Forelimb muscle (tissue), 1 donor: ENCODE measurements around the gene ODF2. TPM values are rescaled to one million over a fixed set of nuclear protein-coding genes. Genes with fewer than 3 reads are reported as not detected.
"Not testable (repeated sequence)": the region's sequence is repeated elsewhere in the genome, so short reads cannot be mapped to it uniquely, and the experiment has no call there.

Experiments used
- DNase-seq: peaks from one replicate; pipeline ENCODE4 v3.0.0-alpha.2; 2013; ENCODE audit warnings: low read depth
- polyA plus RNA-seq: library from polyadenylated mRNA; unstranded; fragments of 120-200 nt; gene quantifications from one replicate; pipeline ENCODE4 v1.2.1, GENCODE V29; 2013; ENCODE audit not compliant: insufficient read length

Gene ODF2
- 25.0 TPM for polyA plus RNA-seq

DNA sequence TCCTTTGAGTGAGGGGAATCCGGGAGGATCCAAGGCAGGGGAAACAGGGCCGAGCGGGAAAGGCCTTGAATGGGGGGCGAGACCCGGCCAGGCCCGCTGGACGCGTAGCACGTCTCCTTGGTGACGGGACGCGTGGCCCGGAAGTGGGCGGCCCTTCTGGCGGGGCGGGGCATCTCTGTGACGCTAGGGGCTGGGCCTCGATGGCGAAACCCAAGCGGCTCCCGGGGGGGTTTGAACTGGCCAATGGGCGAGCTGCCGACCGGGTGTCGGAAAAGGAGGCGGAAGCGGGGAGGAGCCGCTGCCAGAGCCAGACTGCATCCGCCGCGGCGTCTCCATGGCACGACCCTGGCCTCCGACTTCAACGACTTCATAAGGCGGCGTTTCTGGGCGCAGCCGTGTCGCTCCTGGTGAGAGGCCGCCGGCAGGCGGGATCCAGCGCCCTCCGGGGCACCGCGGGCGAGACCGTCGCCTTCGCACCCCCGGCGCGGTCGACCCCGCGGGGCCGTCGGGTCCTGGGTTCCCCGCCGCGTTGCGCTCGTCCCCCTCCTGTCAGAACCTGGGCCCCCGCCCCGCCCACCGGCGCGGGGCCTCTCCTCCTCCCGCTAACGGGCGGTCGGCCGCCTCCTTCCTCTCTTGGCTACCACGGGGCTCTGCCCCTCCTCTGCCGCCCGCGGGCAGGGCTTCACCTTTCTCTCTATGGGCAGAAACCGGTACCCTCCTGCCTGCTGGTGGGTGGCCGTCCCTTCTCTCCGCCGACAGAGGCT, at the start of gene ODF2:
TSS of gene ODF2 (plus strand) at position 158 of the 764 bp plus-strand sequence. CDS start at position 244, 86 bp downstream.
- DNase-seq: peak; percentile 77

DNA sequence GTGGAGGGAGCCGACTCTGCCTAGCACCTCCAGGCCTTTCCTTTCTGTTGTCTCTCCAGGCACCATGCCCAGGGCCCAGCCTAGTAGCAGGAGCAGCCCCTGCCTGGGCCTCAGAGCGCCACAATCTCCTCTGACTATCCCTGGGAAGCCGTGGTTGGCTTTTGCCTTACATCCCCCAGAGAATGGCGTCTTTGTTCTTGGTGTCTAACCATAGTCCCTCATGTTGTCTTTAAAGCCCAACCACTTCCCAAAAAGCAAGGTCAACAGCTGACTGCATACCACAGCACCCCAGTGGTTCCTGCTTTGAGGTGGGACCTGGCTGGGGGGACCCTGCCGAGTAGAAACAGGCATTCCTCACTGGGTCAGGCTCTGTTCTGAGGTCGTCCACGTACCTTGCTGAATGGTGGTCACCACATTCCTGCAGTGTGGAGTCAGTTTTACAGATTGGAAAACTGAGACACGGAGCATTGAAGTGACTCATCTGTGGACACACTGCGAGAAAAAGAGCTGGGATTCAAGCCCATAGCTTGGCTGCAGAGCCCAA, 48.9 kb upstream of the ODF2 start:
- no peak for DNase-seq

DNA sequence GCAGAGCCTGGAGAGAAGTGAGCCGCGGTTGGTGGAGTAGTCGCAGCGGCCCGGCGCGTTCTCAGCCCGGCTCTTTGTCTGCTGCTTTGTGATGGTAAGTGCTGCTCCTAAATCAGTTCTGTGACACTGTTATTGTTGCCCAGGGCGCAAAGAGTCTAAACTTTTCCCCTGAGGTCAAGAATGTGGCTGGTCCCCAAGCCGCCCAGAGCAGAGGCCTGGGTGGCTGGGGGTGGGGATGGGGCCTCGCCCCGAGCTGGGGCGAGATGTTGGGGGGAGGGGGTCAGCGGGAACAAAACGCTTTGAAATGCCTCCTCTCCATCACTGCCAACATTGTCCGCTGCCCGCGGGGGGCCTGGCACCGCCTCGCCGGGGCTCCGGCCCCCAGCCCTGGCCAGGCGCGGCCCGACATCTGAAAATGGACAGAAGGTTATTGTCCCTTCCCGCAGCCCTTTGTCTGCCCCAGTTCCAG, 46.8 kb upstream of the ODF2 start:
- no peak for DNase-seq

DNA sequence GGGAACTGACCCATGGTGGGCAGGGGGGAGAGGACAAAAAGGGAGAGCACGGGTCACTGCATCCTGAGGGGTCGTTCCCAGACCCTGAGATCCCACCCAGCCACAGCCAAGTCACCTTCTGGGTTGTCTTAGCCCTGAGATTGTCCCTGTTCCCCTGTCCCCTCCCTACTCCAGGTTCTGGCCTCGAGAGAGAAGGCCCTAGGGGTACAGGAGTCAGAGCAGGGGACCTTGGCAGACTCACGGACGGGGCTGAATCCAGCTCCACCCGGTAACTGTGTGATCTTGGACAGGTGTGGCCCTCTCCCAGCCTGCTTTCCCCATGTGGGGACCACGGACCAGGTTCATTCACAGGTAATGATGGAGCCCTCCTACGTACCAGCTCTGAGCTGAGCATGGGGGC, 46.4 kb upstream of the ODF2 start:
- DNase-seq: no peak

DNA sequence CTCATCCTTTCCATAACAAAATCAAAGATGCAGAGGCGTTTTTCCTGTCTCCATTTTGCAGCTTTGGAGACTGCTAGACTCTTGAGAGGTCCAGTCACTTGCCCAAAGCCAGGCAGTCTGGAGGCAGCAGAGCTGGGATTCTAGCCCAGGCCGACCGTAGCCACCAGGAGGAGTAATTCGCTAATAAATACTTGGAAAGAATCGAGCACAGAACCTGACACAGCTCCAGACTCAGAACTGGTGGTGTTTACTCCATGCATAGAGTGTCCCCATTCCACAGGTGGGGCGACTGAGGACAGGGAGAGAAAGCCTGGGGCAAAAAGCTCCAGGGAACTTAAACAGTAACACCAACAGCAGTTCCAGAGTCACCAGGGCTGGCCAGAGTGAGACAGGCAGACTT, 45.8 kb upstream of the ODF2 start:
- DNase-seq: no peak

DNA sequence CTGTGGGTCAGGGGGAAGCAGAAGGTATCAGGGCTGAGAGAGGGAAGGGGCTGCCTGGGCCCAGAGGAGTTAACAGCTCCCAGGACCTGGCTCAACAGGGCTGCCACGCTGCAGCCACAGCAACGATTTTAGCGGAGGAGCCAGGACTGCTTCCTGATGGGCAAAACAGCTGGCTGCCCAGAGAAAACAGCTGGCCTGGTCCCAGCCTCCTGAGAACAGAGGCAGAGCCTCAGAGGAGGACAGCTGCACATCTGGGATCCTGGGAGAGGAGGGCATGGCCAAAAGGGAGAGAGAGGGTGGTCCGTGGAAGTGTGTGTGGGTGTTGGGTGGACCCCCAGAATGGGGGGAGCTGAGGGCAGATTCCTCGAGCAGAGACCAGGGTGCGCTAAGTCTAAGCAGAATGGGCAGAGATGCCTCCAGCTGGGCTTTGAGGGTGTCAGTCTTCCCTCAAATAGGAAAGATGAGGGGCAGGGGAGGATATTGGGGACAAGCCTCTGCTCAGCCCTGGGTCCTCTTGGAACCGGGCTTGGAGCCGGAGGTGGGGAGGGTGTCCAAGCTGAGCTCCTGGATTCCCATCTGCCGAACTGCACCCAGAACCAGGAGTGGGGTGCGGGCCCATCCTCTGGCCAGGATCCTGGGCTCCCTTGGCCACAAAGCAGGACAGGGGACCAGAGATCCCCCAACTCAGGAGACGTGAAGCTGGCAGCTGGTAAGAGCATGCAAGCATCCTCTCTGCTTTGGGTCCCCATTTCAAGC, 44.3 kb upstream of the ODF2 start:
- DNase-seq: no peak

DNA sequence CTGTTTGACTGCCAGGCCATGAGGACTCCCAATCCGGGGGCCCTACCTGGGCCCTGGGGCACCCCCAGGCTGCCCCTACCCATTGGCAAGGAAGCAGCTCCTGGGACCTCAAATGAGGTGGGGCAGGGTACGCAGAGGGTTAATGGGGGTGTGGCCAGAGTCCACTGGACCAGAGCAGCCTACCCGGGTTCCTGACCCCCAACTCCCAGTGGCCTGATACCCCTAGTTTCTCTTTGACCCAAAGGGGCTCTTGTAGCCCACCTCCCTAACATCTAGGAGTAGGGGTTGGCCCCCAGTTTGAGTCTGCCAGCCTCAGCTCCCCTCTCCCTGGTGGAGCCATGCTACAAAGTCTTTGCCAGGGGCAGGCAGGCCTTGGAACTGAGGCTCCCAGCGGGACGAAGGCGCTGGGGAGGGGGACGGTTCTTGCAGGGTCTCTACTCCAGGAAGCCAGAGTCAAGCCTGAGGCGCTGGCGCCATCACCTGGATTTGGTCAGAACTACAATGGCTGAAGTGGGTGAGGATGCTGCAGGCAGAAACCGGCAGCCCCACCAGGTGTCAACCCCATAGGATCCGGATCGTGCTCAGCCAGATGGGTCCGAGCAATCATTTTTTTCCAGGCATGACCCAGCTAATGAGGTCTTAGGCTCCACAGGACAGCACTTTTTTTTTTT, 43.6 kb upstream of the ODF2 start:
- no peak for DNase-seq

DNA sequence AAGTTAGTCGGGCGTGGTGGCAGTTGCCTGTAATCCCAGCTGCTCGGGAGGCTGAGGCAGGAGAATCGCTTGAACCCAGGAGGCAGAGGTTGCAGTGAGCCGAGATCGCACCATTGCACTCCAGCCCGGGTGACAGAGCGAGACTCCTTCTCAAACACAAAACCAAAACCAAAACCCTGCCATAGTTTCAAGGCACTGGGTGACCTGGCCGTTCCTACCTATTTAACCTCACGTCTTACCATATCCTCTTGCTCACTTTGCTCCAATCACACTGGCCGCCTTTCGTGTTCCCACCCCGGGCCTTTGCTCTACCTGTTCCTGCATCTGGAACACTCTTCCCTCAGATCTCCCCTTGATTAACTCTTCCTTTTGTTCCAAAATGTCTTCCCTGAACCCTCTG, 42.1 kb upstream of the ODF2 start:
- DNase-seq: not testable (repeated sequence)

DNA sequence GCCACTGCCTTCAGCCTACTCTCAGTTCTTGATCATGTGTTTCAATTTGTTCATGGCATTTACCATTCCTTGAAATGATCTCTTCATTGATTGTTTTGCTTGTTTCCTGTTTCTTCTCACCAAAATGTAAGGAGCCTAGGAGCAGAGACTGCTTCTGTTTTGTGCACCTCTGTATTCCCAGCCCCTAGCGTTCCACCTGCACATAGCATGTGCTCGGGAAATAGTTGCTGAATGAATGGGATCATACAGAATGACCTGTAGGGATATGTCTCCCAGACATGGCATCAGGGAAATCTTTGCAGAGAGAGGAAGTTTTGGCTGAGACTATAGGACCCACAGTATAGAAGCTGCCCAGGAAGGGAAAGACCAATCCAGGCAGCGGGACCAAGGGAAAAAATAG, 41.3 kb upstream of the ODF2 start:
- no peak for DNase-seq

DNA sequence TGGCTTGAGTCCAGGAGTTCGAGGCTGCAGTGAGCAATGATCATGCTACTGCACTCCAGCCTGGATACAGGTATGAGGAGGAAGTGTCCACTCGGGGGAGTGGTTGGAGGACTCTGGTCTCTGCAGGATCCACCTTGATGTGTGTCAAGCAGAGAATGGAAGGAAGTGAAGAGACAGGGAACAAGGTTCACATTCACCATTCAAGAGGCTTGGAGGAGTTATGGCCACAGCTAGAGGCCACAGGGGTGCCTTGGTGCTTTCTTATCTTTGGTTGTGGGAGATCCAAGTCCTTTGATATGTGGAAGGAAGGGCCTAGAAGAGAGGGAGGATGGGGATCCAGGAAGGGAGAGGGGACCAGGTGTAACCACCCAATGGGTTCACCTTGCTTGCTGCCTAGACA, 40.5 kb upstream of the ODF2 start:
- no peak for DNase-seq

DNA sequence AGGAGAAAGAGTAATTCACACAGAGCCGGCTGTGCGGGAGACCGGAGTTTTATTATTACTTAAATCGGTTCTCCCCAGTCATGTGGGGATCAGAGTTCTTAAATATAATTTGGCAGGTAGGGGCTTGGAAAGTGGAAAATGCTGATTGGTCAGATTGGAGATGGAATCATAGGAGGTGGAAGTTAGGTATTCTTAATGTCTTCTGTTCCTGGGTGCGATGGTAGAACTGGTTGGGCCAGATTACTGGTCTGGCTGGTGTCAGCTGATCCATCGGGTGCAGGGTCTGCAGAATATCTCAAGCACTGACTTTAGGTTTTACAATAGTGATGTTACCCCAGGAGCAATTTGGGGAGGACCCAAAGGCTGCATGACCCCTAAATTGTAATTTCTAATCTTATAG, 39.8 kb upstream of the ODF2 start:
- DNase-seq: no peak

DNA sequence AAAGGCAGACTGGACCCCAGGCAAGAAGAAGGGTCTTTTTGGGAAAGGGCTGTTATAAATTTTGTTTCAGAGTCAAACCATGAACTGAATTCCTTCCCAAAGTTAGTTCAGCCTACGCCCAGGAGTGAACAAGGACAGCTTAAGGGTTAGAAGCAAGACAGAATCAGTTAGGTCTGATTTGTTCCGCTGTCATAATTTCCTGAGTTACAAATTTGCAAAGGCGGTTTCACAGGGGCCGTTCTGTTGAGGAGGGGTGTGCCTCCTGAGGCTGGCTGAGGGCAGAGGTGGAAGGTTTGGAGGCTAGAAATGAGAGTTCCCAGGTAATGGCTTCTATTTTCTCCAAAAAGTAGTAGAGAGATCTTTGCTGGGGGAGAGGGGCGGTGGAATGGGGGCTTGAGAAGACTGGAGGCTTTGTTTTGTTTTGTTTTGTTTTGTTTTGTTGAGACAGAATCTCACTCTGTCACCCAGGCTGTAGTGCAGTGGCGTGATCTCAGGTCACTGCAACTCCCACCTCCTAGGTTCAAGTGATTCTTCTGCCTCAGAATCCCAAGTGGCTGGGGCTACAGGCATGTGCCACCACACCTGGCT, 39.3 kb upstream of the ODF2 start:
- no peak for DNase-seq

DNA sequence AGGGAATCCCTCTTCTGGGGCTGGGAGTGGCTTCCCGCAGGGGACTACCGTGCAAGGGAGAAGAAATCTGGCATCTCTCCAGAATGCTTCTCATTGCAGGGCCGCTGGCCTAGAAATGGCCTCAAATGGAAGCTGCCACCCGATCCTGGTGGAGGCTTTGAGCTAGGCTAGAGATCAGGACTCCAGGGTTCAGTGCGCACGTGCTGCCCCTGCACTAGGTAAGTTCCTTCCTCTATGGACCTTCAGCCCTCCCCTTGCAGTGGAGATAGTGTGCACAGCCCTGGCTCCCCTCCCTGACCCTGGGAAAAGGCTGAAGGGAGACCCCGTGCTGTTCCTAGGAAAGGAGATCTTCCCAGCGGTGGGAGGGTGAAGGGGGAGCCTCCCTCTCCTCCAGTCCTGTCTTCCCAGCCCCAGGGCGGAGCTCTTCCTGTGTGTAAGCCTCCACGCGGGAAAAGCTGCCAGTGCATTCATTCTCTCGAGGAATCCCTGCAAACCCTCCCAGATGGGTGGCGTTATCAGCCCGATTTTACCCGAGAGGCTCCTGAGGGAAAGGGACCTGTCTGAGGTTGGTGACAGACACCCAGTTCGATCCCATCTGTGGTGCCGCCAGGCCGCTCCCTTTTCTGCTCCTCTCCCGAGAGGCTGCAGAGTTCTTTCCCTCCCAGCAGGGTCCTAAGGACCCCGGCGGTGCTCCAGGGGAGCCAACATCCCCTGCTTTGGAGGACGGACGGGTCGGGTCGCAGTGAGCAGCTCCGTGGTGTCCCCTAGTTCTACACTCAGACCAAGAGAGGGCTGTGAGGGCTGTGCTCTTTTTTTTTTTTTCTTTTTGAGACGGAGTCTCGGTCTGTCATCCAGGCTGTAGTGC, 36.5 kb upstream of the ODF2 start:
- DNase-seq: no peak

DNA sequence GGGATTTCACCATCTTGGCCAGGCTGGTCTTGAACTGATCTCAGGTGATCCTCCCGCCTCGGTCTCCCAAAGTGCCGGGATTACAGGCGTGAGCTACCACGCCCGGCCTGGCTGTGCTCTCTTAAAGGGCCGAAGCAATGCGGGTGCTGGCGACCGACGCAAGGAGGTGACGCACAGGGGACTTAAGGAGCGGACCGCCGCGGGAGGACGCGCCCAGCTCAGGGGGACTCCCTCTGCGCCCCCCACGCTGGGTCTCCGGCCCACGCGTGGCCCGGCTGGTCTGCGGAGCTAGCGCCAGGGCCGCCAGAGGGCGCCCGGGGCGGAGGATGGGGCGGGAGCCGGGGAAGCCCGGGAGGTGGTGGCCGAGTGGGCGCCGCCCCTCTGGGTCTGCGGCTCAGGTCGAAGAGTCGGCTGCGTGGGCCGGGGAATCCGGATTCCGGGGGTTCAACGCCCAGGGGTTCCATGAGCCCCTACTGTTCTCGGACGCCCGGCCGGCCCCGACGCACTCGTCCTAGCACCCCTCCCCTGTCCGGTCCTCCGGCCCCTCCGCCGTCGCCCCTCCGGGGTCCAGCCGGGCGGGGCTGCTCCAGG, 35.7 kb upstream of the ODF2 start:
- no peak for DNase-seq

DNA sequence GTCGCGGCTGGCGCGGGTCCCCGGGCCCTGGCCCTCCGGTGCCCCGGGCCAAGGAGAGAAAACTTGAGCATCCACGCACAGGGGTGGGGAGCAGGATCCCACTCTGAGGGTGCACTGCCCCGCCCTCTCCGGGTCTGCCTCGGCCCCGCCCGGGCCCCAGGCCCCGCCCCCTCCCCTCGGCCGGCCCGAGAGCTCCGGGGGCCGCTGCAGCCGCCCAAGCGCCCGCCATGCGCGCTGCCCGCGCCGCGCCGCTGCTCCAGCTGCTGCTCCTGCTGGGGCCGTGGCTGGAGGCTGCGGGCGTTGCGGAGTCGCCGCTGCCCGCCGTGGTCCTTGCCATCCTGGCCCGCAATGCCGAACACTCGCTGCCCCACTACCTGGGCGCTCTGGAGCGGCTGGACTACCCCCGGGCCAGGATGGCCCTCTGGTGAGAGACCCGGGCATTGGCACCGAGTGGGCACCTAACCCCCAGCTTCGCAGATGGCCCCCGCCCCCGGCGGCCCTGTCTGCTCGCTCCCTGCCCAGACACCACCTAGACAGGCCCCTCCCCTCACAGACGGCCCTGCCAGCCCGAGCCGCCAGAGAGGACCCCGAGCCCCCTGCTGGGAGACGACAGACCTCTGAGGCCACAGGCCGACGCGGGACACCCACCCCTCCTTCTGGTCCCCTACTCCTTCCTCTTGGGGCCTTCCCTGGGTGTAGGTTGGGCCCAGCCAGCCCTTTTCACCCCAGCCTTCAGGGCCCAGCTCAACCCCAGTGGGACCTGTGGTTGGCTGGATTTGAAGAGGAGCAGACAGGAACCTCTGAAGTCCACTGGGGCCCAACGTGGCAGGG, 34.9 kb upstream of the ODF2 start, which contains the start of gene CERCAM:
TSS of gene CERCAM (plus strand) at position 207 of the 831 bp plus-strand sequence. CDS start at position 228, 21 bp downstream.
- DNase-seq: no peak

DNA sequence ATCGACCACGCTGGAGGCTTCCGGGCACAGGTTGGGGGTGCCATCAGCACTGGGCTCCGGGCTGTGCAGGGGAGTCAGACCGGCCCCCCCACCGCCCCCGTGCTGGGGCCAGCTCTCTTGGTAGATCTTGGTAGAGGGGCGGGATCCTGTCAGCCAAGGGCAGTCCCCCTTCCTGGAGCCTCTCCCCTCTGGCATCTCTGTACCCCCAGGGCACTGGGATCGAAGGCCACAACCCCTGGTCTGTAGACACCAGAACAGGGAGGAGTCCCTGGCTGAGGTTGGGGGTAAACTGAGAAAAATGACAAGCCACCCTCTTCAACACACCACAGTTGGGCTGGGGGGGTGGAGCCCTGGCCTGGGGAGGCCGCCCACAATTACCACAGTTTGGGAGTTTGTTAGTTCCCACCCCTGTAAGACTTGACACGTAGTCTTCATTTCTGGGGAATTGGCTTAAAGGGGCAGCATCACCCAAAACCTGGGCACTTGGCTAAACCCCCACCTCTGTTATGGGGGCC, 34.3 kb upstream of the ODF2 start:
- no peak for DNase-seq

DNA sequence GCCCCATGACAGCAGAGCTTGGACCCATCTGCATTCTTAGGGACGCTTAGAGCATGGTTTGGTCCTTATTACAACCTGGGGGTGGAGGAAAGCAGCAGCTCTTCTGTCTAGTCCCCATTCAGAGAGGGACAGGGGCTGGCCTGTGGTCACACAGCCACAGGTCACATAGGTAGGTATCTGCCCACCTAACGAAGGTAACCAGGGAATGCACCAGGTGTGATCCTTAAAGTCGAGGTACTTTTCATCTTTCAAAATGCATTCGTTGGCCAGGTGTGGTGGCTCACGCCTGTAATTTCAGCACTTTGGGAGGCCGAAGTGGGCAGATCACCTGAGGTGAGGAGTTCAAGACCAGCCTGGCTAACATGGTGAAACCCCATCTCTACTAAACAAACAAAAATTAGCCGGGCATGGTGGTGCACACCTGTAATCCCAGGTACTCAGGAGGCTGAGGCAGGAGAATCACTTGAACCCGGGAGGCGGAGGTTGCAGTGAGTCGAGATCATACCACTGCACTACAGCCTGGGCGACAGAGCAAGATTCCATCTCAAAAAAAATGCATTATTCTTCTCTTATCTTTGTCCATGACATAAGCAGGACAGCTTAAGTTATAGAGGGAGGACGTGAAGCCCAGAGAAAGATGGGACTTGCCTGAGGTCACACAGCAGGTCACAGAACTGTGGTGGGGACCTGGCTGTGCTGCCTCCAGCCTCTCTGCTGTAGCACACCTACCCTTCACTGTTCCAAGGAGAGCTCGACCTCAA, 33.6 kb upstream of the ODF2 start:
- DNase-seq: not testable (repeated sequence)

DNA sequence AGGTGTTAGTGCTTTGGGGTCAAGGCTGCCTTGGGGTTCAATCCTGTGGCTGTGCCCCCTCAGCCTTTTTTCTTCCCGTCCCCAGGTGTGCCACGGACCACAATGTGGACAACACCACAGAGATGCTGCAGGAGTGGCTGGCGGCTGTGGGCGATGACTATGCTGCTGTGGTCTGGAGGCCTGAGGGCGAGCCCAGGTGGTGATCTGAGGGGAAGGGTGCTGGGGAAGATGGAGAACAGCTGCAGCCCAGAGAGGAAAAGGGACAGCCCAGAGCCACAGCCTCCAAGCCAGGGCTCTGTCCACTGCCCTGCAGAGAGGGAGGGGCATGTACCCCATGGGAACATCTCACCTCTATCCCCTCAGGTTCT, 33.0 kb upstream of the ODF2 start:
- no peak for DNase-seq
